ENCODE measurements around the gene AQP6. TPM values are rescaled to one million over a fixed set of nuclear protein-coding genes. Genes with fewer than 3 reads are reported as not detected.
A peak's percentile ranks its signal among the peaks of the same experiment; 100 is the strongest.

Gene AQP6
- total and polyA plus RNA-seq, 2 donors (not counting 3 experiments of a cell fraction or from before 2014, with no cell fraction given) = 0.04 TPM; not detected in 1

- Histone ChIP-seq H3K27ac (ENCODE audit: insufficient read depth, low read depth, low read length) (no peak overlapping the region), H3K4me3 (replicated peaks in 1 of 3; ENCODE audit: insufficient read depth in 1 of 3, low read depth in 1 of 3, low read length in 3 of 3) (no peak overlapping the region), H3K27me3 (ENCODE audit: control insufficient read depth in 2 of 2, insufficient read depth in 2 of 2, low read length in 2 of 2) (no peaks in the 10 kb centered on the region), H3K79me2 (ENCODE audit: control insufficient read depth, insufficient read depth, low read length) (no peaks in the 10 kb centered on the region), H3K9me1 (replicated peaks; ENCODE audit: control insufficient read depth, extremely low read depth, insufficient read depth, low read length) (no peaks in the 10 kb centered on the region), H3K36me3 (ENCODE audit: control insufficient read depth in 2 of 2, extremely low read depth in 1 of 2, insufficient read depth in 2 of 2, low read length in 2 of 2) (no peaks in the 10 kb centered on the region), H3K9ac (replicated peaks; ENCODE audit: extremely low read depth, insufficient read depth, low read length) (no peak overlapping the region), H3K4me2 (ENCODE audit: insufficient read depth, low read length) (no peak overlapping the region), H4K20me1 (replicated peaks; ENCODE audit: control insufficient read depth, extremely low read depth, insufficient read depth, low read length) (no peaks in the 10 kb centered on the region), H3K9me3 (replicated peaks; ENCODE audit: control insufficient read depth, insufficient read depth, low read length) (no peaks in the 10 kb centered on the region), H2AFZ (ENCODE audit: low read depth, low read length) (no peak overlapping the region), H3K4me1 (ENCODE audit: control insufficient read depth, extremely low read depth, insufficient read depth, low read length) (no peaks in the 10 kb centered on the region)
- FAIRE-seq = peak; percentile 85
- ChIA-PET POLR2A (interaction anchor here (0.6 kb wide), 1 partner anchor 23 kb away, joined by 9 read pairs; no protein-coding TSS in a partner anchor), CTCF (interaction anchor here (0.8 to 1.6 kb wide), 5 partner anchors 11 to 63 kb away, joined by 3 to 4 read pairs (median 3); no protein-coding TSS in a partner anchor)
- DNase-seq (ENCODE audit: low read depth, low spot score) = peak; percentile 53
- TF ChIP-seq JUN (IDR thresholded peaks at IDR 0.05; ENCODE audit: borderline replicate concordance, insufficient read depth, insufficient read length, low read depth) (peak; percentile 58), FOS (IDR thresholded peaks at IDR 0.05; ENCODE audit: borderline replicate concordance, insufficient read depth, low read length) (peak; percentile 65), MYC (IDR thresholded peaks at IDR 0.05; ENCODE audit: low read depth, low read length) (no peak)
- no TSS peak for BruUV-seq (replicated peaks)
- dilution Hi-C loops (cut with MboI; ENCODE audit: extremely low pct_ligation_motif_present, low sequenced_read_pairs) (no loop called here), intact Hi-C loops (cut with micrococcal nuclease) (no loop called here)
These were observed 42.0 kb upstream of the AQP6 start for GRCh38 chr12:49930515-49931288.

GRCh38 chr12:49932023-49932422, 40.7 kb upstream of the AQP6 start:
- no peaks in the 10 kb centered on the region for H3K27me3 ChIP-seq (ENCODE audit: control insufficient read depth in 2 of 2, insufficient read depth in 2 of 2, low read length in 2 of 2)
- H3K4me2 ChIP-seq (ENCODE audit: insufficient read depth, low read length) = no peak overlapping the region
- H3K79me2 ChIP-seq (ENCODE audit: control insufficient read depth, insufficient read depth, low read length) = no peaks in the 10 kb centered on the region
- DNase-seq (ENCODE audit: low read depth, low spot score) (no peak), FAIRE-seq (no peak)
- ChIA-PET POLR2A (no interaction called here), CTCF (interaction anchor here (0.6 to 3.2 kb wide), 3 partner anchors 9 to 50 kb away, joined by 3 to 19 read pairs (median 3); no protein-coding TSS in a partner anchor)
- intact Hi-C loops (cut with micrococcal nuclease) = no loop called here
- BruUV-seq (replicated peaks) = no TSS peak
- no peaks in the 10 kb centered on the region for H3K9me3 ChIP-seq (replicated peaks; ENCODE audit: control insufficient read depth, insufficient read depth, low read length)
- dilution Hi-C loops (cut with MboI; ENCODE audit: extremely low pct_ligation_motif_present, low sequenced_read_pairs) = no loop called here
- no peak overlapping the region for H3K4me3 ChIP-seq (replicated peaks in 1 of 3; ENCODE audit: insufficient read depth in 1 of 3, low read depth in 1 of 3, low read length in 3 of 3)
- H2AFZ ChIP-seq (ENCODE audit: low read depth, low read length) = no peak overlapping the region
- H4K20me1 ChIP-seq (replicated peaks; ENCODE audit: control insufficient read depth, extremely low read depth, insufficient read depth, low read length) = no peaks in the 10 kb centered on the region
- no peaks in the 10 kb centered on the region for H3K9me1 ChIP-seq (replicated peaks; ENCODE audit: control insufficient read depth, extremely low read depth, insufficient read depth, low read length)
- H3K36me3 ChIP-seq (ENCODE audit: control insufficient read depth in 2 of 2, extremely low read depth in 1 of 2, insufficient read depth in 2 of 2, low read length in 2 of 2) = no peaks in the 10 kb centered on the region
- H3K9ac ChIP-seq (replicated peaks; ENCODE audit: extremely low read depth, insufficient read depth, low read length) = no peak overlapping the region
- no peaks in the 10 kb centered on the region for H3K4me1 ChIP-seq (ENCODE audit: control insufficient read depth, extremely low read depth, insufficient read depth, low read length)
- TF ChIP-seq POLR2AphosphoS5 (IDR thresholded peaks at IDR 0.05; ENCODE audit: insufficient read depth, low read depth, low read length) (no peak), MYC (IDR thresholded peaks at IDR 0.05; ENCODE audit: low read depth, low read length) (no peak), JUN (IDR thresholded peaks at IDR 0.05; ENCODE audit: borderline replicate concordance, insufficient read depth, insufficient read length, low read depth) (no peak), GATA2 (IDR thresholded peaks at IDR 0.05; ENCODE audit: insufficient read depth, insufficient read length, low read depth, low read length) (no peak)
- TF ChIP-seq, protein P1, sequence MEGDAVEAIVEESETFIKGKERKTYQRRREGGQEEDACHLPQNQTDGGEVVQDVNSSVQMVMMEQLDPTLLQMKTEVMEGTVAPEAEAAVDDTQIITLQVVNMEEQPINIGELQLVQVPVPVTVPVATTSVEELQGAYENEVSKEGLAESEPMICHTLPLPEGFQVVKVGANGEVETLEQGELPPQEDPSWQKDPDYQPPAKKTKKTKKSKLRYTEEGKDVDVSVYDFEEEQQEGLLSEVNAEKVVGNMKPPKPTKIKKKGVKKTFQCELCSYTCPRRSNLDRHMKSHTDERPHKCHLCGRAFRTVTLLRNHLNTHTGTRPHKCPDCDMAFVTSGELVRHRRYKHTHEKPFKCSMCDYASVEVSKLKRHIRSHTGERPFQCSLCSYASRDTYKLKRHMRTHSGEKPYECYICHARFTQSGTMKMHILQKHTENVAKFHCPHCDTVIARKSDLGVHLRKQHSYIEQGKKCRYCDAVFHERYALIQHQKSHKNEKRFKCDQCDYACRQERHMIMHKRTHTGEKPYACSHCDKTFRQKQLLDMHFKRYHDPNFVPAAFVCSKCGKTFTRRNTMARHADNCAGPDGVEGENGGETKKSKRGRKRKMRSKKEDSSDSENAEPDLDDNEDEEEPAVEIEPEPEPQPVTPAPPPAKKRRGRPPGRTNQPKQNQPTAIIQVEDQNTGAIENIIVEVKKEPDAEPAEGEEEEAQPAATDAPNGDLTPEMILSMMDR (IDR thresholded peaks at IDR 0.05; ENCODE audit: extremely low read depth in 1 of 2, insufficient read depth in 1 of 2, low read depth in 1 of 2, low read length in 2 of 2) = no peak
- H3K27ac ChIP-seq (ENCODE audit: insufficient read depth, low read depth, low read length) = no peak overlapping the region

All from endothelial cell of umbilical vein (primary cell).